ENCODE results near the gene ASB1.
"Not testable (repeated sequence)": the region's sequence is repeated elsewhere in the genome, so short reads cannot be mapped to it uniquely, and the experiment has no call there.

The ASB1 gene

GRCh38 chr2:238404406-238405216 lies 22.1 kb upstream of the ASB1 start:
- no peak for DNase-seq (ENCODE audit: low read depth in 2 of 2)

GRCh38 chr2:238405217-238405555 lies 21.5 kb upstream of the ASB1 start:
- DNase-seq (ENCODE audit: low read depth in 2 of 2): not testable (repeated sequence)

- no peak for DNase-seq (ENCODE audit: low read depth in 2 of 2)
Observed at GRCh38 chr2:238406221-238406997, 20.3 kb upstream of the ASB1 start.

GRCh38 chr2:238406998-238407285 lies 19.8 kb upstream of the ASB1 start:
- no peak for DNase-seq (ENCODE audit: low read depth in 2 of 2)

- no peak for DNase-seq (ENCODE audit: low read depth in 2 of 2)
Observed at GRCh38 chr2:238407566-238407965, 19.2 kb upstream of the ASB1 start.

GRCh38 chr2:238408615-238409340 lies 17.9 kb upstream of the ASB1 start:
- no peak for DNase-seq (ENCODE audit: low read depth in 2 of 2)

- DNase-seq (ENCODE audit: low read depth in 2 of 2): no peak
Observed at GRCh38 chr2:238409341-238410199, 17.2 kb upstream of the ASB1 start.

GRCh38 chr2:238412067-238412767 lies 14.5 kb upstream of the ASB1 start:
- DNase-seq (ENCODE audit: low read depth in 2 of 2): no peak

- no peak for DNase-seq (ENCODE audit: low read depth in 2 of 2)
Observed at GRCh38 chr2:238413368-238413767, 13.4 kb upstream of the ASB1 start.

- DNase-seq (ENCODE audit: low read depth in 2 of 2): no peak
Observed at GRCh38 chr2:238415036-238415764, 11.5 kb upstream of the ASB1 start.

- DNase-seq (ENCODE audit: low read depth in 2 of 2): no peak
Observed at GRCh38 chr2:238415893-238416292, 10.8 kb upstream of the ASB1 start.

- no peak for DNase-seq (ENCODE audit: low read depth in 2 of 2)
Observed at GRCh38 chr2:238418196-238418998, 8.3 kb upstream of the ASB1 start.

GRCh38 chr2:238418999-238419546 lies 7.7 kb upstream of the ASB1 start:
- DNase-seq (ENCODE audit: low read depth in 2 of 2): no peak

- DNase-seq (ENCODE audit: low read depth in 2 of 2): no peak
Observed at GRCh38 chr2:238420442-238420841, 6.3 kb upstream of the ASB1 start.

GRCh38 chr2:238420878-238421694 lies 5.6 kb upstream of the ASB1 start:
- no peak for DNase-seq (ENCODE audit: low read depth in 2 of 2)

- DNase-seq (ENCODE audit: low read depth in 2 of 2): no peak
Observed at GRCh38 chr2:238421695-238422035, 5.1 kb upstream of the ASB1 start.

GRCh38 chr2:238422285-238422684 lies 4.4 kb upstream of the ASB1 start:
- DNase-seq (ENCODE audit: low read depth in 2 of 2): no peak

GRCh38 chr2:238422940-238423339 lies 3.8 kb upstream of the ASB1 start:
- DNase-seq (ENCODE audit: low read depth in 2 of 2): no peak
